HCT116 (cell line): ENCODE results near the gene SEMA3G.

Experiments used
- JUND ChIP-seq: IDR thresholded peaks from 2 replicates; pipeline ENCODE4 v1.6.1; 2012
- POLR2A ChIP-seq: IDR thresholded peaks from 2 replicates; pipeline ENCODE4 v1.7.0; 2011; ENCODE audit warnings: borderline replicate concordance; ENCODE audit not compliant: insufficient read depth, insufficient read length; ENCODE audit errors: extremely low read depth
- TF ChIP-seq, protein P1 (sequence below), 3 experiments: fragments of 200-600 bp in 1 of 3; sonication (generic) in 1 of 3; IDR thresholded peaks in 2 of 3; conservative IDR thresholded peaks in 1 of 3; 2 replicates each; pipeline ENCODE4 v1.5.1; 2012 to 2017; ENCODE audit warnings: low read depth in 2 of 3, low read length in 2 of 3, antibody characterized with exemption in 1 of 3, borderline replicate concordance in 1 of 3, control low read depth in 1 of 3, mild to moderate bottlenecking in 1 of 3, mixed read lengths in 1 of 3, mixed run types in 1 of 3, moderate library complexity in 1 of 3; ENCODE audit not compliant: insufficient read depth in 1 of 3

DNA sequence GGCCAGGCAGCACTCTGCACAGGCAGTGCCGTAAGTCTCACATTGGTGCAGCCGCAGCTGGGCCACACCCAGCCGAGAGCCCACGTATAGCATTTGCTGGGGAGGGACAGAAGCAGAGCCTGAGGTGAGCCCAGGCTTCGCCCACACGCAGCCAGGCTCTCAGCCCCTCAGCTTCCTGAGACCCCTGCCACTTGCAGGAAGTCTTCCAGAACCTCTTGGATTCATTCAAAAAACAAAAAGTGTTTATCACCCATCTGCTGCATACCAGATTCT is 6.9 kb downstream of the SEMA3G start:
- no peak for TF ChIP-seq JUND
- TF ChIP-seq, protein P1, sequence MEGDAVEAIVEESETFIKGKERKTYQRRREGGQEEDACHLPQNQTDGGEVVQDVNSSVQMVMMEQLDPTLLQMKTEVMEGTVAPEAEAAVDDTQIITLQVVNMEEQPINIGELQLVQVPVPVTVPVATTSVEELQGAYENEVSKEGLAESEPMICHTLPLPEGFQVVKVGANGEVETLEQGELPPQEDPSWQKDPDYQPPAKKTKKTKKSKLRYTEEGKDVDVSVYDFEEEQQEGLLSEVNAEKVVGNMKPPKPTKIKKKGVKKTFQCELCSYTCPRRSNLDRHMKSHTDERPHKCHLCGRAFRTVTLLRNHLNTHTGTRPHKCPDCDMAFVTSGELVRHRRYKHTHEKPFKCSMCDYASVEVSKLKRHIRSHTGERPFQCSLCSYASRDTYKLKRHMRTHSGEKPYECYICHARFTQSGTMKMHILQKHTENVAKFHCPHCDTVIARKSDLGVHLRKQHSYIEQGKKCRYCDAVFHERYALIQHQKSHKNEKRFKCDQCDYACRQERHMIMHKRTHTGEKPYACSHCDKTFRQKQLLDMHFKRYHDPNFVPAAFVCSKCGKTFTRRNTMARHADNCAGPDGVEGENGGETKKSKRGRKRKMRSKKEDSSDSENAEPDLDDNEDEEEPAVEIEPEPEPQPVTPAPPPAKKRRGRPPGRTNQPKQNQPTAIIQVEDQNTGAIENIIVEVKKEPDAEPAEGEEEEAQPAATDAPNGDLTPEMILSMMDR (IDR thresholded peaks at IDR 0.05 in 2 of 3, conservative IDR thresholded peaks at IDR 0.05 in 1 of 3; ENCODE audit: borderline replicate concordance in 1 of 3, insufficient read depth in 1 of 3, low read depth in 2 of 3, low read length in 2 of 3) = no peak
- no peak for TF ChIP-seq POLR2A
